ENCODE measurements around the gene PRG3.

Gene PRG3

GRCh38 chr11:57336111-57336666 lies 44.8 kb downstream of the PRG3 start:
- Histone ChIP-seq H3K4me3 (ENCODE audit: insufficient read depth, low read length, poor library complexity, severe bottlenecking) (peak overlapping the region; percentile 66), H3K4me2 (ENCODE audit: low read depth, low read length, poor library complexity, severe bottlenecking) (peak overlapping the region; percentile 78), H3K9ac (ENCODE audit: low read length) (peak overlapping the region; percentile 88), H2AFZ (ENCODE audit: low read depth, low read length, severe bottlenecking) (peak overlapping the region; percentile 87), H3K79me2 (ENCODE audit: insufficient read depth, low read length) (peaks cover 30% of the 10 kb centered on the region), H4K20me1 (ENCODE audit: low read depth, low read length) (no peaks in the 10 kb centered on the region), H3K9me3 (ENCODE audit: insufficient read depth, low read length) (no peaks in the 10 kb centered on the region), H3K27ac (ENCODE audit: low read depth, low read length) (peak overlapping the region; percentile 39; the same call in 1 of the 2 replicates), H3K9me2 (replicated peaks; ENCODE audit: insufficient read depth, low read length) (no peaks in the 10 kb centered on the region), H3F3A (ENCODE audit: insufficient read depth) (no peaks in the 10 kb centered on the region), H3K36me3 (ENCODE audit: low read length) (peaks cover 11% of the 10 kb centered on the region), H3K27me3 (ENCODE audit: low read length) (no peaks in the 10 kb centered on the region)
- no peak for TF ChIP-seq CTCF (IDR thresholded peaks at IDR 0.05; ENCODE audit: insufficient read depth, low read length, poor library complexity, severe bottlenecking)
- no peak for TF ChIP-seq EZH2phosphoT487 (conservative IDR thresholded peaks at IDR 0.05; ENCODE audit: low read length)

- Histone ChIP-seq H3K27me3 (ENCODE audit: low read length) (no peaks in the 10 kb centered on the region), H3K9me3 (ENCODE audit: insufficient read depth, low read length) (no peaks in the 10 kb centered on the region), H3K36me3 (ENCODE audit: low read length) (peaks cover 15% of the 10 kb centered on the region), H3F3A (ENCODE audit: insufficient read depth) (no peaks in the 10 kb centered on the region), H3K27ac (ENCODE audit: low read depth, low read length) (peak within 1 kb of the TSS; percentile 69), H3K9me2 (replicated peaks; ENCODE audit: insufficient read depth, low read length) (no peaks in the 10 kb centered on the region), H2AFZ (ENCODE audit: low read depth, low read length, severe bottlenecking) (peak within 1 kb of the TSS; percentile 87), H3K79me2 (ENCODE audit: insufficient read depth, low read length) (peaks cover 30% of the 10 kb centered on the region), H3K4me3 (ENCODE audit: insufficient read depth, low read length, poor library complexity, severe bottlenecking) (peak within 1 kb of the TSS; percentile 66), H3K9ac (ENCODE audit: low read length) (peak within 1 kb of the TSS; percentile 88), H3K4me2 (ENCODE audit: low read depth, low read length, poor library complexity, severe bottlenecking) (peak within 1 kb of the TSS; percentile 89), H4K20me1 (ENCODE audit: low read depth, low read length) (no peaks in the 10 kb centered on the region)
- TF ChIP-seq EZH2phosphoT487 (conservative IDR thresholded peaks at IDR 0.05; ENCODE audit: low read length) (no peak), CTCF (IDR thresholded peaks at IDR 0.05; ENCODE audit: insufficient read depth, low read length, poor library complexity, severe bottlenecking) (no peak)
These were observed 45.4 kb downstream of the PRG3 start, which contains the start of gene SSRP1 for GRCh38 chr11:57335343-57336110. Gene SSRP1, minus strand, starts transcription at chr11:57335892. Its CDS starts 771 bp downstream, at chr11:57335121.

GRCh38 chr11:57335023-57335342 lies 46.0 kb downstream of the PRG3 start:
- Histone ChIP-seq H3K36me3 (ENCODE audit: low read length) (peaks cover 15% of the 10 kb centered on the region), H3K27me3 (ENCODE audit: low read length) (no peaks in the 10 kb centered on the region), H3K9ac (ENCODE audit: low read length) (peak overlapping the region; percentile 88), H3K79me2 (ENCODE audit: insufficient read depth, low read length) (peaks cover 30% of the 10 kb centered on the region), H2AFZ (ENCODE audit: low read depth, low read length, severe bottlenecking) (peak overlapping the region; percentile 50), H3K4me2 (ENCODE audit: low read depth, low read length, poor library complexity, severe bottlenecking) (peak overlapping the region; percentile 89), H3K9me3 (ENCODE audit: insufficient read depth, low read length) (no peaks in the 10 kb centered on the region), H3K4me3 (ENCODE audit: insufficient read depth, low read length, poor library complexity, severe bottlenecking) (peak overlapping the region; percentile 66), H3K27ac (ENCODE audit: low read depth, low read length) (peak overlapping the region; percentile 69), H3F3A (ENCODE audit: insufficient read depth) (no peaks in the 10 kb centered on the region), H4K20me1 (ENCODE audit: low read depth, low read length) (no peaks in the 10 kb centered on the region), H3K9me2 (replicated peaks; ENCODE audit: insufficient read depth, low read length) (no peaks in the 10 kb centered on the region)
- TF ChIP-seq CTCF (IDR thresholded peaks at IDR 0.05; ENCODE audit: insufficient read depth, low read length, poor library complexity, severe bottlenecking) (no peak), EZH2phosphoT487 (conservative IDR thresholded peaks at IDR 0.05; ENCODE audit: low read length) (no peak)
